ENCODE measurements around the gene BMF. TPM values are rescaled to one million over a fixed set of nuclear protein-coding genes. Genes with fewer than 3 reads are reported as not detected.

The BMF gene
- total and polyA plus RNA-seq, 9 donors: 7.5 to 15.3 (median 12.0) TPM

GRCh38 chr15:40114218-40114617 lies 5.5 kb upstream of the BMF start:
- Histone ChIP-seq H3K27me3 (ENCODE audit: control insufficient read depth, insufficient read depth, low read length) (peaks cover 29% of the 10 kb centered on the region), H3K36me3 (ENCODE audit: control insufficient read depth, insufficient read depth, low read length) (no peaks in the 10 kb centered on the region), H3K9me3 (replicated peaks; ENCODE audit: control insufficient read depth, low read depth, low read length) (no peaks in the 10 kb centered on the region), H3K27ac (ENCODE audit: low read length) (no peak overlapping the region), H3K4me1 (ENCODE audit: control insufficient read depth, insufficient read depth, low read length) (peaks cover 10% of the 10 kb centered on the region), H3K4me3 (ENCODE audit: low read length) (no peak overlapping the region)
- WGBS (ENCODE audit: insufficient coverage): no CpG with 5 or more reads among the region's 2 CpGs
- no peak for DNase-seq

GRCh38 chr15:40112789-40113188 lies 4.1 kb upstream of the BMF start:
- peaks cover 29% of the 10 kb centered on the region for H3K27me3 ChIP-seq (ENCODE audit: control insufficient read depth, insufficient read depth, low read length)
- no peak overlapping the region for H3K27ac ChIP-seq (ENCODE audit: low read length)
- DNase-seq: no peak
- no peak overlapping the region for H3K4me3 ChIP-seq (ENCODE audit: low read length)
- H3K36me3 ChIP-seq (ENCODE audit: control insufficient read depth, insufficient read depth, low read length): no peaks in the 10 kb centered on the region
- H3K4me1 ChIP-seq (ENCODE audit: control insufficient read depth, insufficient read depth, low read length): peaks cover 19% of the 10 kb centered on the region
- WGBS (ENCODE audit: insufficient coverage): 59% methylated on average over 17 of the region's 24 CpGs
- H3K9me3 ChIP-seq (replicated peaks; ENCODE audit: control insufficient read depth, low read depth, low read length): no peaks in the 10 kb centered on the region

- no peak for DNase-seq
- H3K36me3 ChIP-seq (ENCODE audit: control insufficient read depth, insufficient read depth, low read length): no peaks in the 10 kb centered on the region
- no CpG with 5 or more reads among the region's 2 CpGs for whole genome bisulfite sequencing (ENCODE audit: insufficient coverage)
- no peak overlapping the region for H3K27ac ChIP-seq (ENCODE audit: low read length)
- no peaks in the 10 kb centered on the region for H3K9me3 ChIP-seq (replicated peaks; ENCODE audit: control insufficient read depth, low read depth, low read length)
- H3K27me3 ChIP-seq (ENCODE audit: control insufficient read depth, insufficient read depth, low read length): peaks cover 29% of the 10 kb centered on the region
- no peak overlapping the region for H3K4me3 ChIP-seq (ENCODE audit: low read length)
- peaks cover 28% of the 10 kb centered on the region for H3K4me1 ChIP-seq (ENCODE audit: control insufficient read depth, insufficient read depth, low read length)
Measured at GRCh38 chr15:40111888-40112287, 3.2 kb upstream of the BMF start.

- Histone ChIP-seq H3K36me3 (ENCODE audit: control insufficient read depth, insufficient read depth, low read length) (peaks cover under 1% of the 10 kb centered on the region), H3K27ac (ENCODE audit: low read length) (no peak overlapping the region), H3K27me3 (ENCODE audit: control insufficient read depth, insufficient read depth, low read length) (peaks cover 29% of the 10 kb centered on the region), H3K9me3 (replicated peaks; ENCODE audit: control insufficient read depth, low read depth, low read length) (no peaks in the 10 kb centered on the region), H3K4me3 (ENCODE audit: low read length) (no peak overlapping the region), H3K4me1 (ENCODE audit: control insufficient read depth, insufficient read depth, low read length) (peaks cover 36% of the 10 kb centered on the region)
- DNase-seq: no peak
- 76% methylated on average over 8 of the region's 9 CpGs for WGBS (ENCODE audit: insufficient coverage)
Measured at GRCh38 chr15:40110866-40111550, 2.3 kb upstream of the BMF start.

GRCh38 chr15:40108061-40108854 lies 421 bp downstream of the BMF start:
- H3K9me3 ChIP-seq (replicated peaks; ENCODE audit: control insufficient read depth, low read depth, low read length): no peaks in the 10 kb centered on the region
- H3K36me3 ChIP-seq (ENCODE audit: control insufficient read depth, insufficient read depth, low read length): peaks cover 7% of the 10 kb centered on the region
- peaks cover 18% of the 10 kb centered on the region for H3K27me3 ChIP-seq (ENCODE audit: control insufficient read depth, insufficient read depth, low read length)
- peak overlapping the region; percentile 71 for H3K27ac ChIP-seq (ENCODE audit: low read length)
- H3K4me1 ChIP-seq (ENCODE audit: control insufficient read depth, insufficient read depth, low read length): peaks cover 58% of the 10 kb centered on the region
- peak overlapping the region; percentile 58 for H3K4me3 ChIP-seq (ENCODE audit: low read length)
- DNase-seq: peak; percentile 91
- 0% methylated on average over 44 of the region's 47 CpGs for WGBS (ENCODE audit: insufficient coverage)

GRCh38 chr15:40106203-40107161 lies 2.2 kb downstream of the BMF start:
- peak; percentile 76 for DNase-seq
- 6% methylated on average over 2 of the region's 8 CpGs for WGBS (ENCODE audit: insufficient coverage)
- H3K36me3 ChIP-seq (ENCODE audit: control insufficient read depth, insufficient read depth, low read length): peaks cover 7% of the 10 kb centered on the region
- peaks cover 75% of the 10 kb centered on the region for H3K4me1 ChIP-seq (ENCODE audit: control insufficient read depth, insufficient read depth, low read length)
- H3K27me3 ChIP-seq (ENCODE audit: control insufficient read depth, insufficient read depth, low read length): peaks cover 5% of the 10 kb centered on the region
- no peak overlapping the region for H3K4me3 ChIP-seq (ENCODE audit: low read length)
- no peaks in the 10 kb centered on the region for H3K9me3 ChIP-seq (replicated peaks; ENCODE audit: control insufficient read depth, low read depth, low read length)
- peak overlapping the region; percentile 45 for H3K27ac ChIP-seq (ENCODE audit: low read length)

- Histone ChIP-seq H3K4me3 (ENCODE audit: low read length) (no peak overlapping the region), H3K27me3 (ENCODE audit: control insufficient read depth, insufficient read depth, low read length) (no peaks in the 10 kb centered on the region), H3K36me3 (ENCODE audit: control insufficient read depth, insufficient read depth, low read length) (peaks cover 7% of the 10 kb centered on the region), H3K4me1 (ENCODE audit: control insufficient read depth, insufficient read depth, low read length) (peaks cover 84% of the 10 kb centered on the region), H3K9me3 (replicated peaks; ENCODE audit: control insufficient read depth, low read depth, low read length) (no peaks in the 10 kb centered on the region), H3K27ac (ENCODE audit: low read length) (peak overlapping the region; percentile 89)
- DNase-seq: peak; percentile 15
- 86% methylated on average over 3 of the region's 9 CpGs for whole genome bisulfite sequencing (ENCODE audit: insufficient coverage)
Measured at GRCh38 chr15:40105517-40106202, 3.0 kb downstream of the BMF start.

GRCh38 chr15:40104865-40105516 lies 3.7 kb downstream of the BMF start:
- peaks cover 7% of the 10 kb centered on the region for H3K36me3 ChIP-seq (ENCODE audit: control insufficient read depth, insufficient read depth, low read length)
- 1% methylated on average over 14 of the region's 16 CpGs for WGBS (ENCODE audit: insufficient coverage)
- H3K4me1 ChIP-seq (ENCODE audit: control insufficient read depth, insufficient read depth, low read length): peaks cover 90% of the 10 kb centered on the region
- H3K9me3 ChIP-seq (replicated peaks; ENCODE audit: control insufficient read depth, low read depth, low read length): no peaks in the 10 kb centered on the region
- peaks cover 1% of the 10 kb centered on the region for H3K27me3 ChIP-seq (ENCODE audit: control insufficient read depth, insufficient read depth, low read length)
- H3K27ac ChIP-seq (ENCODE audit: low read length): peak overlapping the region; percentile 89
- peak; percentile 96 for DNase-seq
- H3K4me3 ChIP-seq (ENCODE audit: low read length): no peak overlapping the region

- Histone ChIP-seq H3K9me3 (replicated peaks; ENCODE audit: control insufficient read depth, low read depth, low read length) (no peaks in the 10 kb centered on the region), H3K27ac (ENCODE audit: low read length) (peak overlapping the region; percentile 89), H3K36me3 (ENCODE audit: control insufficient read depth, insufficient read depth, low read length) (peaks cover 7% of the 10 kb centered on the region), H3K27me3 (ENCODE audit: control insufficient read depth, insufficient read depth, low read length) (peaks cover 2% of the 10 kb centered on the region), H3K4me1 (ENCODE audit: control insufficient read depth, insufficient read depth, low read length) (peaks cover 91% of the 10 kb centered on the region), H3K4me3 (ENCODE audit: low read length) (no peak overlapping the region)
- DNase-seq: no peak
- 63% methylated on average over 1 of the region's 8 CpGs for WGBS (ENCODE audit: insufficient coverage)
Measured at GRCh38 chr15:40104296-40104864, 4.3 kb downstream of the BMF start.

All from muscle of leg (tissue), 11 donors.